Activated T-cell treated with anti-CD3 and anti-CD28 coated beads for 48 hours (primary cell): ENCODE data around the gene HERC5.
"Not testable (repeated sequence)": the region's sequence is repeated elsewhere in the genome, so short reads cannot be mapped to it uniquely, and the experiment has no call there.

Experiments used
- DNase-seq: peaks from one replicate; pipeline ENCODE4 v3.0.0-alpha.2; 2020; ENCODE audit warnings: low read depth

The HERC5 gene

GRCh38 chr4:88456670-88457306 is at the start of gene HERC5:
Gene HERC5 (plus strand): TSS chr4:88457119. CDS start chr4:88457270, 151 bp downstream.
- peak; percentile 83 for DNase-seq

DNA sequence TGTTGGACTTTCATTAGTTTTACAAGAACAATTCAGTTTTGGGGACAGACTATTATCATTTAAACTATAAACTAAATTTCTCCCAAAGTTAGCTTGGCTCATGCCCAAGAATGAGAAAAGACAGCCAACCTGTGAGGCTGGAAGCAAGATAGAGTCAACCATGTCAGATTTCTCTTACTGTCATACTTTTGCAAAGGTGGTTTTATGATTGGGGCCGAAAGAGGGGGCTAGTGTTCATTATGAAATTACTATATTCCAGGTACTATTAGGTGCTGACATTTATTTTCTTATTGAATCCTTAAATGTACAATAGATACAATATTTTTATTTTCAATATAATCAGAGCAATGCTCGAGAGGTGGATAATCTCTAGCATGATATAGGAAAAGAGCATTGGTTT is 47.7 kb upstream of the HERC5 start:
- no peak for DNase-seq

- DNase-seq: no peak
Measured at GRCh38 chr4:88409789-88410188, 47.1 kb upstream of the HERC5 start.

- DNase-seq: no peak
Measured at GRCh38 chr4:88411491-88412096, 45.3 kb upstream of the HERC5 start.

- DNase-seq: no peak
Measured at GRCh38 chr4:88413801-88414200, 43.1 kb upstream of the HERC5 start.

DNA sequence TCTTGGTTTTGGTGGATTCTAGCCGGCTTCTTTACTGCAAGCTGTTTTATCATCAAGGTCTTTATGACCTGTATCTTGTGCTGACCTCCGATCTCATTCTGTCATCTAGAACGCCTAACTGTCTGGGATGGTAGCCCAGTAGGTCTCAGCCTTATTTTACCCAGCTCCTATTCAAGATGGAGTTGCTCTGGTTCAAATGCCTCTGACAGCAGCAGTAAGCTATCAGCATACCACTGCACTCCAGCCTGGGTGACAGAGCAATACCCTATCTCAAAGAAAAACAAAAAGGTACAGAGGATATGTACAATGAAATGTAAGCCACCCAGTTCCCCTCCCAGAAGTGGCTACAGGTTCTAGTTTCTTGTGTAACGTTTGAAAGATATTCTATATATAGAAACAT is 42.2 kb upstream of the HERC5 start:
- DNase-seq: no peak

DNA sequence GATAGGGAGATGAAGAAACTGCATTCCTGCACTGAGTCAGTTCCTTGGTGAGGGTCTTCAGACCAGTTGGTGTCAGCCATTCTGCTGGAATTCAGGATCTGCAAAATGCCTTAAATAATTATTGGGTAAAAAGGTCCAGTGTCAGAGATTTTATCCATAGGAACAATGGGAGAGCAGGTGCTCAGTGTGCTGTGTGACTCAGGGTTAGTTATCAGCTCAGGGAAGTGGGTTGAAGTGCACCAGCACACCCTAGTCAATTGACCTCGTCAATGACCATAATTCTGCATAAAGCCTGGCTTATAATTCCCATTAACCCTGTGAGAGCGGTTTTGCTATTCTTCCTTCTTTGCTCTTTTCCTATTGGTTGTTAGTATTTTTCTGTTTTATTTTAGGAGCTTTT is 40.9 kb upstream of the HERC5 start:
- DNase-seq: no peak

- DNase-seq: no peak
Measured at GRCh38 chr4:88418411-88418810, 38.5 kb upstream of the HERC5 start.

DNA sequence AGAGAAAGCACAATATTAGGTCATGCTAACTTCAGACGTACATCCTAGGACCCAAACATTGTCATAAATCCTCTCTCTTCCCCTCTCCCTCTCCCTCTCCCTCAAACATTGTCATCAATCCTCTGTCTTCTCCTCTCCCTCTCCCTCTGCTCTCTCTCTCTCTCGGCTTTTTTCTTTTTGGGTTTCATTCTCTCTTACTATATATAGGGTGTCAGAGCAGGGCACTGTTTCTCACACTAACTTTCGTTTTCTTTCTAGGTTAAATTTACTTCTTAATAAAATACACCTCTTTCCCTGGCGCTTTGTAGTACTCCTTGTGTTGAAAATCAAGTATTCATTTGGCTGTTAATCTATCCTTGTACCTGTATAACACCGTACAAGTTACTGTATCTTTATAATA is 37.0 kb upstream of the HERC5 start:
- DNase-seq: no peak

DNA sequence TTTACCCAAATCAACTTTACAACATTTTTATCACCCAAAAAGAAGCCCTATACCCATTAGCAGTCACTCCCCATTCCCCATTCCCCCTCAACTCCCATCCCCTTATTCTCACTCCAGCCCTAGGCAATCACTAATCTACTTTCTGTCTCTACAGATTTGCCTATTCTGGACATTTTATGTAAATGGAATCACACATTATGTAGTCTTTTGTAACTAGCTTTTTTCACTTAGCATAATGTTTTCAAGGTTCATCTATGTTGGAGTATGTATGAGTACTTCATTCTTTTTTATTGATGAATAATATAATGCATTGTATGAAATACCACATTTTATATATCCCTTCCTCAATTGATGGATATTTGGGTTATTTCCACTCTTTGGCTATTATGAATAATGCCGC is 36.1 kb upstream of the HERC5 start:
- no peak for DNase-seq

DNA sequence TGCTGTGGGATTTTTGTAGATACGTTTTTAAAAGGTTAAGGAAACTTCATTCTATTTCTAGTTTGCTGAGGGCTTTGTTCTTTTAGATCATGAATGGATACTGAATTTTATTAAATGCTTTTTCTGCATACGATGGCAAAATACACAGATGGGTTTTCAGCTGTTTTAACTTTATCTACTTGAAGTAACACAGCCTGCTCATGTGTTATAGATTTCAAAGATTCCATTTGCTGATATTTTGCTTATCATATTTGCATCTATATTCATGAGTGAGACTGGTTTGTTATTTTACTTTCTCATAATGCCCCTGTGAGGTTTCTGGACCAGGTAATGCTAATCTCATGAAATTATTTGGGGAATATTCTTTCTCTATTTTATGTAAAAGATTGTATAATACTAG is 34.5 kb upstream of the HERC5 start:
- DNase-seq: no peak

GRCh38 chr4:88429401-88429800 is 27.5 kb upstream of the HERC5 start:
- no peak for DNase-seq

DNA sequence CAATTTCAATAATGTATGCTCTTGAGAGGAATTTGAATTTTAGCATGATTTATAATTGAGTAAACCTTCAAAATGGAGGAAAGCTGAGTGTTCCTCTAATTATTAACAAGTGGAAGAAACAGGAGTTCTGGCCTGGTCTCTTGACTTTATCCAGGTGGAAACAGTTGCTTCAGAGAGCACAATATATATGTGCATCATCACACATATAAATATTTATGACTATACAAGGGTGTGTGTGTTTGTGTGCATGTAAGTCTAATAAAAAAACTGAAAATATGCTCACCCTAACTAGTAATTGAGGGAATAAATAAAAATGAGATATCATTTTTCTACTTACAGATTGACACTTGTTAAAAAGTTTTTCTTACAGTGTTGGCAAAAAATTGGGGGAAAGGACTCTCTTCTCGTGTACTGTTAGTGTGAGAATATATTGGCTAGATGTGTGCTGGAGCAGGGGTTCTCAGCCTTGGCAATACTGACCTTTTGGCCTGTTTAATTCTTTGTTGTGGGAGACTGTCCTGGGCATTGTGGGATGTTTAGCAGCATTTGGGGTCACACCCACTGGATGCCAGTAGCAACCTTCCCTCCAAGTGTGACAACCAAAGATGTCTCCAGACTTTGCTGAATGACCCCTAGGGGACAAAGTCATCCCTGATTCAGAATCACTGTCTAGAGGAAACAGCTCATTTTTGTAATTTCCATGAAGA is 20.8 kb upstream of the HERC5 start:
- DNase-seq: no peak

GRCh38 chr4:88437873-88438272 is 19.0 kb upstream of the HERC5 start:
- DNase-seq: not testable (repeated sequence)

- no peak for DNase-seq
Measured at GRCh38 chr4:88439161-88439760, 17.7 kb upstream of the HERC5 start.

DNA sequence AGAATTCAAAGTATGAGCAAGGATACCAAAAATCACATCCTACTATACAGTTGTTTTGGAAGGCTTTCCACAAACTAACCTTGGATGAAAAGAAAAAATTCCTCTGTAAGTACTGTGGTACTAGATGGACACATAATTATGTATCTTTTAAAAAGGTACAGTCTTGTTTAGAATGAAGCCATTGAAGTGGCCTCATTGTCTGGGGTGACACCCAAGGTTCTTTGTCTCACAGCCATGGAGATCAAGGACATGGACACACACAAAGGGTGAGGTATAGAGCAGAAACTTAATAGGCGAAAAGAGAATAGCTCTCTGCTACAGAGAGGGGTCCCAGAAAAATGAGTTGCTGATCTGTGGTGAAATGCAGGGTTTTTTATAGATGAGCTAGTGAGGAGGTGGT is 16.8 kb upstream of the HERC5 start:
- no peak for DNase-seq

DNA sequence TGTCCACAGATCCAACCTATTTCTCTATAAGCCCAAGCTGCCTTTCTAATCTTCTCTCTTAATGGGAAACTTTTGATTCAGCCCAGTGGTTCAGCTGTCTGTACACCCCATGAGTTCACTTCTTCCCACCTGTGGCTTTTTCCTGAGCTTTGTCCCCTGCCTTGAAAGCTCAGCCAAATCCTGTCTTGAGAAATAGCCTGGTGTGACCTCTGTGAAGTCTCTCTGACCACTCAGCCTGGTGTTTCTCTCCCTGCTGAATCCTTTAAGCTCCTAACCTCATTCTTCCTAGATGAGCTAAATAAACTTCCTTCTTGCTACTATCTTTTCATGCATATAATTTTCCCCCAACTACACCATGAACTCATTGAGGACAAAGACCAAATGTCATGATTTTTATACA is 15.2 kb upstream of the HERC5 start:
- no peak for DNase-seq

GRCh38 chr4:88442689-88443191 is 14.2 kb upstream of the HERC5 start:
- DNase-seq: no peak

DNA sequence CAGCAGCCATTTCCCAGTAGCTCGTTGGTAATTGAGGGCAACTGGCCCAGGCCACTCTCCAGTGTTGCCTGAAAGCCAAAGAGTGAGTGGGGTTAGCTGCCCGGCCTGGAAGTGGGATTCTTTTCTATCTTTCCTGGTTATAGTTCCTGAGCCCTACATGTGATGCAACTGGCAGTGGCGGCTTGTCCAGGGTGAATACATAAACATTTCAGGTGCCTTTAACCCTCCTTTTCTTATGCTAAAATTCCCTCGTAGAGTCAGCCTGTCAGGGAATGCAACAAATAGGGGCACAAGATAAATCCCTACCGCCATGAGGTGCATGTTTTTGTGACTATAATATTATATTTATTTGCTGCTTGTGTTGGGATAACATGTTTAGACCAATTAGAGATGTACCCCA is 13.4 kb upstream of the HERC5 start:
- no peak for DNase-seq

DNA sequence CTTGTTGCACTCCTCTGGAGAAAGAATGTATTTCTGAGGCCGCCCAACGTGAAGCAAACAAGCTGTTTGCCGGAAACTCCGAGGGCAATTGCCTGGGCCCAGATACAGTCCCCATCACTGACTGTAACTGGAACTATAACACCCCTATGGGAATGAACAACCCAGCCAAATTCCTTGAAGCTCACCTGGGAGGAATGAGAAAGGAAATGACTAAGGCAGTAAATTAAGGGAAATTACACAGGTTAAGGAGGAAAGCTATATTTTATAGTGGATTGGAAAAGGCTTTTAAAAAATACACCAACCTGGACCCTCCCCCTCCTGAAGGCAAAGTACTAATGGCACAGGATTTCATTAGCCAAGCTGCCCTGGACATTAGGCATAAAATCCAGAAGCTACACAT is 11.7 kb upstream of the HERC5 start:
- DNase-seq: no peak

GRCh38 chr4:88446124-88446523 is 10.8 kb upstream of the HERC5 start:
- DNase-seq: no peak

DNA sequence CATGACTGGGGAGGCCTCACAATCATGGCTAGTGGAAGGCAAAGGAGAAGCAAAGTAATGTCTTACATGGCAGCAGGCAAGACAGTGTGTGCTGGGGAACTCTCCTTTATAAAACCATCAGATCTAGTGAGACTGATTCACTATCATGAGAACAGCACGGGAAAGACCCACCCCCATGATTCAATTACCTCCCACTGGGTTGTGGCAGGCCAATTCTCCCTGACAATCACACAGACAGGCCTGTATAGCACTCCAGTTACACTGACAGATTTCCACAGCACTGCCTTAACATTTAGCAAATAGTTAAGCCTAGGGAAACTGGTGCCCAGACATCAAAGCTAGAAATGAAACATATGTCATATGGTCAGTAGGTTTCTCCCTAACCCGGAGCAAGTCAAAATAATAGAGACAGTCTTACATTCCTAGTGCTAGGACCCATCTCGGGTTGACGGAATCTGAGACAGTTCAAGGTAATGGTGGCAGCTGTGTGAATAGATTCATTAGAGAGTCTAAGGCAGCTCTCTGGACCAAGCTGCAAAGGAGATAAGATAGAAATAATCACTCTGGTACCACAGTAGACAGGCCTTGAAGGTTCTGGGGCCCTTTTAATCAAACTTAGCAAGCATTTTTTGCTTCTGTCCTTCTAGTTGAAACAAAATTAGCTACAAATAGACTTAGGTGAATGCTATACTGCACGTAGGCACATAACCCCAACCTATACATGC is 9.4 kb upstream of the HERC5 start:
- no peak for DNase-seq
